OCI-LY3 (cell line): Measurements from ENCODE around the gene FCRL4.

Experiments
- EZH2phosphoT487 ChIP-seq: fragments of 200-600 bp; shearing (Covaris generic); IDR thresholded peaks from 2 replicates; pipeline ENCODE4 v1.6.1; 2018; ENCODE audit warnings: antibody characterized with exemption, mixed run types, low read depth
- TF ChIP-seq, protein P1 (sequence below): fragments of 200-600, 300-600 bp; sonication (generic); IDR thresholded peaks from 2 replicates; pipeline ENCODE4 v1.5.1; 2014; ENCODE audit warnings: antibody characterized with exemption, low read length, low read depth

DNA sequence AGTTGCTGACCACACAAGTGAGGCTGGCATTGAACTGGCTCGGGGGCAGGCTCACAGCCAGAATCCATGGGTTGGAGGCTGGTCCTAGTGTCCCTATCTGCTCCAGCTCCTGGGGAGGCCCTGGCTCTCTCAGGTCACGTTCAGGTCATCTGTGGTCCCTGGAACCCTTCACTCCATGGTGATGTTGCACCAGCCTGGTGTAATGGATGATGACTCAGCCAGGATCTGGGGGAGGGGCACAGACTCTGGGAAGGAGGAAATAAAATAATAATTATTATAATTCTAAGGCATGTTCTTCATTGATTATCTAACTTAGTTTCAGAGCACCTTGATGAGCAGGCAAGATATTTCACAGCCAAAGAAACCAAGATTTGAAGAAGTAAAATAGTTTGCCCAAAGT lies 26.6 kb upstream of the FCRL4 start:
- TF ChIP-seq, protein P1, sequence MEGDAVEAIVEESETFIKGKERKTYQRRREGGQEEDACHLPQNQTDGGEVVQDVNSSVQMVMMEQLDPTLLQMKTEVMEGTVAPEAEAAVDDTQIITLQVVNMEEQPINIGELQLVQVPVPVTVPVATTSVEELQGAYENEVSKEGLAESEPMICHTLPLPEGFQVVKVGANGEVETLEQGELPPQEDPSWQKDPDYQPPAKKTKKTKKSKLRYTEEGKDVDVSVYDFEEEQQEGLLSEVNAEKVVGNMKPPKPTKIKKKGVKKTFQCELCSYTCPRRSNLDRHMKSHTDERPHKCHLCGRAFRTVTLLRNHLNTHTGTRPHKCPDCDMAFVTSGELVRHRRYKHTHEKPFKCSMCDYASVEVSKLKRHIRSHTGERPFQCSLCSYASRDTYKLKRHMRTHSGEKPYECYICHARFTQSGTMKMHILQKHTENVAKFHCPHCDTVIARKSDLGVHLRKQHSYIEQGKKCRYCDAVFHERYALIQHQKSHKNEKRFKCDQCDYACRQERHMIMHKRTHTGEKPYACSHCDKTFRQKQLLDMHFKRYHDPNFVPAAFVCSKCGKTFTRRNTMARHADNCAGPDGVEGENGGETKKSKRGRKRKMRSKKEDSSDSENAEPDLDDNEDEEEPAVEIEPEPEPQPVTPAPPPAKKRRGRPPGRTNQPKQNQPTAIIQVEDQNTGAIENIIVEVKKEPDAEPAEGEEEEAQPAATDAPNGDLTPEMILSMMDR = no peak
- no peak for TF ChIP-seq EZH2phosphoT487
